ENCODE data around the gene TRMT10B.
A peak's percentile ranks its signal among the peaks of the same experiment; 100 is the strongest.

GRCh38 chr9:37800631-37801286 lies 47.2 kb downstream of the TRMT10B start, which contains the start of gene DCAF10:
- peak; percentile 50; the same call in 1 of the 2 replicates for TF ChIP-seq ZFP3 (CRISPR knock-in tag; IDR thresholded peaks at IDR 0.05)
- no peak for TF ChIP-seq ARNTL (CRISPR knock-in tag; IDR thresholded peaks at IDR 0.05; ENCODE audit: borderline replicate concordance, low read depth)
- TF ChIP-seq ZC3H10 (CRISPR knock-in tag; IDR thresholded peaks at IDR 0.05): no peak
- TF ChIP-seq TCF4 (CRISPR knock-in tag; IDR thresholded peaks at IDR 0.05; ENCODE audit: borderline replicate concordance): no peak

Data from SK-N-SH treated with all-trans-retinoic acid at 6 μM for 48 hours (cell line).